Neutrophil (primary cell): ENCODE measurements around the gene STAT6.
"Not testable (repeated sequence)": the region's sequence is repeated elsewhere in the genome, so short reads cannot be mapped to it uniquely, and the experiment has no call there.

Experiments
- H3K27ac ChIP-seq: fragments of 200-600 bp; sonication (generic); 2 replicates; pipeline ENCODE4 v1.5.1; 2016; ENCODE audit warnings: mild to moderate bottlenecking, moderate library complexity
- H3K27me3 ChIP-seq: fragments of 200-600 bp; sonication (generic); 2 replicates; pipeline ENCODE4 v1.6.0; 2016; ENCODE audit warnings: mild to moderate bottlenecking
- H3K36me3 ChIP-seq: fragments of 200-600 bp; sonication (generic); 2 replicates; pipeline ENCODE4 v1.5.1; 2017
- H3K4me1 ChIP-seq, 2 experiments: fragments of 200-600 bp in 1 of 2; sonication (generic) in 1 of 2; 1 replicate in 1 of 2; 2 replicates in 1 of 2; pipeline versions ENCODE4 v1.5.1 to v1.6.1; 2013 to 2016; ENCODE audit warnings: low read depth in 1 of 2, low read length in 1 of 2, mild to moderate bottlenecking in 1 of 2, moderate library complexity in 1 of 2; ENCODE audit not compliant: control insufficient read depth in 1 of 2, insufficient read depth in 1 of 2
- H3K4me3 ChIP-seq, 2 experiments: fragments of 200-600 bp in 1 of 2; sonication (generic) in 1 of 2; 1 replicate in 1 of 2; 2 replicates in 1 of 2; pipeline ENCODE4 v1.5.1; 2013 to 2016; ENCODE audit warnings: low read depth in 1 of 2, low read length in 1 of 2, mild to moderate bottlenecking in 1 of 2, moderate library complexity in 1 of 2
- H3K9me3 ChIP-seq: fragments of 200-600 bp; sonication (generic); 2 replicates; pipeline ENCODE4 v1.5.1; 2016
- CTCF ChIP-seq: fragments of 200-600 bp; sonication (generic); IDR thresholded peaks from 2 replicates; pipeline ENCODE4 v1.5.1; 2016; ENCODE audit warnings: antibody characterized with exemption

STAT6 gene

GRCh38 chr12:57055824-57056223 lies 55.3 kb downstream of the STAT6 start:
- no peak overlapping the region for H3K27ac ChIP-seq
- H3K4me3 ChIP-seq = no peak overlapping the region
- peaks cover 38% of the 10 kb centered on the region for H3K36me3 ChIP-seq
- TF ChIP-seq CTCF = no peak
- peaks cover 5 to 9% of the 10 kb centered on the region in 2 experiments for H3K4me1 ChIP-seq
- H3K27me3 ChIP-seq = no peaks in the 10 kb centered on the region
- H3K9me3 ChIP-seq = no peaks in the 10 kb centered on the region

GRCh38 chr12:57053901-57054300 lies 57.3 kb downstream of the STAT6 start:
- H3K27ac ChIP-seq, H3K4me3 ChIP-seq, H3K27me3 ChIP-seq, H3K9me3 ChIP-seq: not testable (repeated sequence)
- Histone ChIP-seq H3K36me3 (peaks cover 20% of the 10 kb centered on the region), H3K4me1 (peaks cover 17 to 21% of the 10 kb centered on the region in 2 experiments)

GRCh38 chr12:57053146-57053545 lies 58.0 kb downstream of the STAT6 start:
- H3K27me3 ChIP-seq, H3K4me3 ChIP-seq, H3K9me3 ChIP-seq, H3K27ac ChIP-seq: not testable (repeated sequence)
- Histone ChIP-seq H3K36me3 (peaks cover 15% of the 10 kb centered on the region), H3K4me1 (peaks cover 25 to 29% of the 10 kb centered on the region in 2 experiments)

- H3K27ac ChIP-seq = no peak overlapping the region
- H3K4me1 ChIP-seq = peaks cover 46 to 49% of the 10 kb centered on the region in 2 experiments
- no peak for TF ChIP-seq CTCF
- H3K9me3 ChIP-seq = no peaks in the 10 kb centered on the region
- H3K36me3 ChIP-seq = no peaks in the 10 kb centered on the region
- no peaks in the 10 kb centered on the region for H3K27me3 ChIP-seq
- no peak overlapping the region for H3K4me3 ChIP-seq
Observed at GRCh38 chr12:57051011-57051410, 60.2 kb downstream of the STAT6 start.

- Histone ChIP-seq H3K4me3 (no peak within 1 kb of the TSS), H3K9me3 (no peaks in the 10 kb centered on the region), H3K36me3 (no peaks in the 10 kb centered on the region), H3K27me3 (no peaks in the 10 kb centered on the region), H3K27ac (peak within 1 kb of the TSS; percentile 59), H3K4me1 (peaks cover 40 to 41% of the 10 kb centered on the region in 2 experiments)
- TF ChIP-seq CTCF = no peak
Observed at GRCh38 chr12:57049890-57050289, 61.3 kb downstream of the STAT6 start, which contains the start of gene MYO1A. Gene MYO1A, minus strand, starts transcription at chr12:57050129. Its CDS starts 1,806 bp downstream, at chr12:57048323.

GRCh38 chr12:57049119-57049446 lies 62.1 kb downstream of the STAT6 start:
- TF ChIP-seq CTCF = no peak
- Histone ChIP-seq H3K27me3 (no peaks in the 10 kb centered on the region), H3K36me3 (no peaks in the 10 kb centered on the region), H3K27ac (peak overlapping the region; percentile 59), H3K4me1 (peaks cover 40 to 41% of the 10 kb centered on the region in 2 experiments), H3K4me3 (no peak overlapping the region), H3K9me3 (no peaks in the 10 kb centered on the region)
